HL-60 (cell line): ENCODE data around the gene PWP1.

Source experiments
- CTCF ChIP-seq: IDR thresholded peaks from one replicate; pipeline ENCODE4 v1.5.1; 2011; ENCODE audit warnings: low read length, control low read depth, inconsistent platforms; ENCODE audit not compliant: insufficient read depth
- REST ChIP-seq: IDR thresholded peaks from 2 replicates; pipeline ENCODE4 v1.6.1; 2012; ENCODE audit warnings: low read depth; ENCODE audit not compliant: insufficient replicate concordance

GRCh38 chr12:107650977-107651376, 34.6 kb upstream of the PWP1 start:
- TF ChIP-seq REST (no peak), CTCF (no peak)
